K562 treated with DMSO at 1 percent for 4 hours (cell line): ENCODE results near the gene UTS2B. TPM values are rescaled to one million over a fixed set of nuclear protein-coding genes. Genes with fewer than 3 reads are reported as not detected.

Source experiments
- total RNA-seq: library from RNA; unstranded; fragments of 300-600 nt; gene quantifications from 2 replicates; pipeline ENCODE4 v1.2.3, GENCODE V29; 2022; ENCODE audit not compliant: insufficient read depth

Gene UTS2B, protein sequence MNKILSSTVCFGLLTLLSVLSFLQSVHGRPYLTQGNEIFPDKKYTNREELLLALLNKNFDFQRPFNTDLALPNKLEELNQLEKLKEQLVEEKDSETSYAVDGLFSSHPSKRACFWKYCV
- not detected in 2 replicates for total RNA-seq

DNA sequence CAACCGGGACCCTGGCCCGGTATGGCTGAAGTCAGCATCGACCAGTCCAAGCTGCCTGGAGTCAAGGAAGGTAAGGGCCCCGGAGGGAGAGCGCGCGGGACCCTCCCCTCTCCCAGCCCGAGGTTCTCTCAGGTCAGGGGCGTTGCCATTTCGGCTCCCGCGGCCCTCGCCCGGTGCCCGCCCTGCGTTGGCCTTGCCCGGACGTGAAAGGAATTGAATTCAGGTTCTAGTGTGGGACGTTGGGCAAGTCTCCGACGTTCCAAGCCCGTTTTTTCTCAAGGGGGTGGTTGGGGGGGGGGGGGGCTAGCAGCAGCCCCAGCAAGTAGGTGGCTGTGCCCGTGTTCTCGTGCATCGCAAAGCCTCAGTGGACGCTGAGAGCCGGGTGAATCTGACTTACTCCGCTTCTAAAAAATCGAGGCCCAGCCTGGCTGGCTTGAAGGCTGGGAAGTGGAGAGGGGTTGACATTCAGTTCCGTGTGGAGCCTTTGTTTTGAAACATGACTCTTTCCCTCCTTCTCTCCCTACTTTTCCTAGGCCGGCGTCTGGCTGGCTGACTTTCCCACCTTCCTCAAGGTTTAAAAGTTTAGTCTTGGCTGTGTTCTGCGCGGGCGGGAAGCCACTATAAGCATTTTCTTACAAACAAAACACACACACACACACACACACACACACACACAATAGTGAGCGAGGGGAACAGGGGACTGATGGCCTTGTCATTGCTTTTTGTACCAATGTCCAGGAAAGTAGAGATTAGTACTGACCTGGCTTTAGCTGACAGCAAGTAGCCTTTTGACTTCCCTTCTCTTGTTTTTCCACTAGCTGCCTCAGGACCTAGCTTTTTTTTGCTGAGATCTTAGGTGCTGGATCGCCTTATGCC lies at the start of gene UTS2B:
TSS of gene UTS2B (minus strand) at position 873 of the 876 bp plus-strand sequence. CDS start 48,337 bp downstream, outside the sequence.

DNA sequence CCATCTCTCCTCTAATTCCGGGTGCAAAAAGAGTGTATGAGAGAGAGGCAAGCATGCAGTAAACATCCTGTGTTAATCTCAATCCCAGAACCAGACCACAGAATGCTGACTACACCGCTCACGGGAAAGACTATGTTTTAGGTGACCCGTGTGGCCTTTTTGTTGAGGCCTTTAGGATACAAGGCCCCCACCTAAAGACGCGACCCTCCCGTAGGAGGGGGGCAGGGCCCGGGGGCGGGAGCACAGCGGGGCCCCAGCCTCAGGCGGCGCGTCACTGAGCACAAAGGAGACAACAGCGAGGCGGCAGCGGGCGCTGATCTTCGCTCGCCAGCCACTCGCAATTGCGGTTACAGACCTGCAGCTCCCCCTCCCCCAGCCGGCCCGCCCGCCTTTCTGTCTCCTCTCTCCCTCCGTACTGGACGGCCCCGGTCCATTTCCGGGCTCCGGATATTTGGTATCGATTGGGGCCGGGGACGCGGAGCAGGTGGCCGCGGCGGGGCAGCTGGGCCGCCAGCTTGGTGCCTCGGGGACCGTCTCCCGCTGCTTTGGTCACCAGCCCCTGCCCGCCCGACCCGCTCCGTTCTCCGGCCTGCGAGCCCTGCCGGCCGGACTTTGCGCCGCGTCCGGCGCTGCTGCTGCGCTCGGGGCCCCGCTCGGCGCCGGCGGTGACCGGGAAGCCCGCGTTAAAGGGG lies 1.2 kb downstream of the UTS2B start, which contains the start of gene CCDC50:
TSS of gene CCDC50 (plus strand) at position 433 of the 692 bp plus-strand sequence. CDS start 281 bp downstream, outside the sequence.

Other genes starting within 250 kb of the UTS2B start
- gene OSTN, start 131.3 kb downstream of the UTS2B start, total RNA-seq = not detected in 2 replicates
- 37.6 TPM in 2 replicates for gene CCDC50, start 1.1 kb downstream of the UTS2B start, total RNA-seq
- gene PYDC2, start 130.6 kb upstream of the UTS2B start, total RNA-seq = not detected in 2 replicates